Naive thymus-derived CD4-positive, alpha-beta T cell (primary cell): ENCODE measurements around the gene SYCN. TPM values are rescaled to one million over a fixed set of nuclear protein-coding genes. Genes with fewer than 3 reads are reported as not detected.
A peak's percentile ranks its signal among the peaks of the same experiment; 100 is the strongest.

Experiments
- ATAC-seq: fragments of 150-1000 bp; cut with Tn5 transposase; 2 replicates; pipeline ENCODE4 v1.10.0; 2021; ENCODE audit warnings: mild to moderate bottlenecking, moderate library complexity
- CTCF ChIA-PET: fragments of 350-600 bp; sonication (Branson Sonifier 250); formaldehyde crosslinking; loops from one replicate; lab custom pipeline; 2021; ENCODE audit warnings: antibody characterized with exemption; lab: Charles Lee
- POLR2A ChIA-PET: fragments of 350-600 bp; sonication (Branson Sonifier 250); formaldehyde crosslinking; loops from one replicate; lab custom pipeline; 2021; ENCODE audit warnings: antibody characterized with exemption, inconsistent platforms; lab: Charles Lee
- DNase-seq, 9 donors: peaks; one replicate each; pipeline versions ENCODE4 v3.0.0 to v3.0.0-alpha.2; 2020 to 2022; ENCODE audit warnings: mixed read lengths in 1 of 9
- H3K27ac ChIP-seq: one replicate; pipeline ENCODE4 v1.7.0; 2013; ENCODE audit warnings: mild to moderate bottlenecking, low read depth, low read length, moderate library complexity
- H3K27me3 ChIP-seq, 2 donors: one replicate each; pipeline ENCODE4 v1.7.0; 2013; ENCODE audit warnings: low read length in 2 of 2, mild to moderate bottlenecking in 2 of 2, moderate library complexity in 2 of 2; ENCODE audit not compliant: control insufficient read depth in 2 of 2, insufficient read depth in 2 of 2
- H3K36me3 ChIP-seq, 3 experiments: 1 replicate in 2 of 3; 2 replicates in 1 of 3; pipeline ENCODE4 v1.7.0; 2013; ENCODE audit warnings: low read length in 3 of 3, mild to moderate bottlenecking in 3 of 3, moderate library complexity in 1 of 3; ENCODE audit not compliant: insufficient read depth in 3 of 3, control insufficient read depth in 2 of 3
- H3K4me1 ChIP-seq, 2 donors: one replicate each; pipeline ENCODE4 v1.7.0; 2013; ENCODE audit warnings: low read length in 2 of 2, mild to moderate bottlenecking in 2 of 2, moderate library complexity in 1 of 2; ENCODE audit not compliant: control insufficient read depth in 2 of 2, insufficient read depth in 2 of 2
- H3K4me3 ChIP-seq: 2 replicates; pipeline ENCODE4 v1.7.0; 2013; ENCODE audit warnings: mild to moderate bottlenecking, low read length
- H3K9me3 ChIP-seq, 3 experiments: 1 replicate in 2 of 3; 2 replicates in 1 of 3; pipeline ENCODE4 v1.7.0; 2013; ENCODE audit warnings: low read length in 3 of 3; ENCODE audit not compliant: control insufficient read depth in 2 of 3
- H3K27ac Mint-ChIP-seq, 9 donors: one replicate each; pipeline ENCODE4 v1.8.0; 2020 to 2022; ENCODE audit warnings: mixed read lengths in 9 of 9, mild to moderate bottlenecking in 8 of 9, moderate library complexity in 5 of 9, inconsistent platforms in 2 of 9
- H3K27me3 Mint-ChIP-seq, 5 donors: one replicate each; pipeline ENCODE4 v1.8.0; 2021 to 2022; ENCODE audit warnings: mixed read lengths in 5 of 5, mild to moderate bottlenecking in 1 of 5
- H3K36me3 Mint-ChIP-seq, 5 donors: one replicate each; pipeline ENCODE4 v1.8.0; 2020 to 2022; ENCODE audit warnings: mixed read lengths in 5 of 5, mild to moderate bottlenecking in 3 of 5, inconsistent platforms in 1 of 5
- H3K4me1 Mint-ChIP-seq, 7 donors: one replicate each; pipeline ENCODE4 v1.8.0; 2020 to 2022; ENCODE audit warnings: mixed read lengths in 7 of 7, mild to moderate bottlenecking in 3 of 7, inconsistent platforms in 1 of 7
- H3K4me3 Mint-ChIP-seq, 10 donors: one replicate each; pipeline ENCODE4 v1.8.0; 2020 to 2022; ENCODE audit warnings: mild to moderate bottlenecking in 10 of 10, mixed read lengths in 10 of 10, moderate library complexity in 6 of 10, inconsistent platforms in 2 of 10
- H3K9me3 Mint-ChIP-seq, 11 donors: one replicate each; pipeline ENCODE4 v1.8.0; 2020 to 2022; ENCODE audit warnings: mixed read lengths in 11 of 11, mild to moderate bottlenecking in 4 of 11, inconsistent platforms in 1 of 11, moderate library complexity in 1 of 11
- intact Hi-C, 2 donors: fragments of 100-400 bp; cut with micrococcal nuclease; formaldehyde crosslinking; loops; one replicate each; pipeline ENCODE4 v1.15.1; 2023
- polyA plus RNA-seq, 2 donors: library from polyadenylated mRNA; unstranded; fragments of 300-500 nt; fragmentation: Illumina TruSeq; gene quantifications; one replicate each; pipeline ENCODE4 v1.2.3, GENCODE V29; 2021
- total RNA-seq, 6 experiments: library from RNA in 5 of 6; stranded (reverse) in 5 of 6; gene quantifications; 1 replicate in 5 of 6; 2 replicates in 1 of 6; pipeline ENCODE4 v1.2.3 and lab custom pipeline; 2021 to 2026

SYCN gene
- total and polyA plus RNA-seq, 7 experiments from 2014 or later: not detected

- no peak overlapping the region for H3K4me3 Mint-ChIP-seq
Observed at GRCh38 chr19:39154629-39155100, 49.4 kb downstream of the SYCN start.

GRCh38 chr19:39154100-39154628 is 49.9 kb downstream of the SYCN start:
- Histone ChIP-seq H3K36me3 (peaks cover 0 to under 1% (median 0%) of the 10 kb centered on the region in 3 experiments), H3K27me3 (no peaks in the 10 kb centered on the region), H3K27ac (no peak overlapping the region), H3K9me3 (no peaks in the 10 kb centered on the region), H3K4me3 (no peak overlapping the region), H3K4me1 (no peaks in the 10 kb centered on the region)
- CTCF ChIA-PET: no interaction called here
- Mint-ChIP-seq H3K27me3 (no peaks in the 10 kb centered on the region), H3K4me3 (no peak overlapping the region), H3K36me3 (peaks cover 0 to 5% (median 0%) of the 10 kb centered on the region in 5 donors), H3K4me1 (peaks cover 19 to 43% (median 35%) of the 10 kb centered on the region in 7 donors), H3K9me3 (no peaks in the 10 kb centered on the region), H3K27ac (peak overlapping the region in 3 of 9 donors; percentile 38 to 90 (median 56))
- ATAC-seq (no peak), DNase-seq (no peak)
- intact Hi-C loops: no loop called here
- POLR2A ChIA-PET: no interaction called here

More at GRCh38 chr19:39154629-39155100, 49.4 kb downstream of the SYCN start:
- ChIA-PET POLR2A (no interaction called here), CTCF (interaction anchor here (0.5 kb wide), 1 partner anchor 109 kb away, joined by 4 read pairs; no protein-coding TSS in a partner anchor)
- Mint-ChIP-seq H3K4me1 (peaks cover 19 to 43% (median 35%) of the 10 kb centered on the region in 7 donors), H3K27me3 (no peaks in the 10 kb centered on the region), H3K36me3 (peaks cover 0 to 5% (median 0%) of the 10 kb centered on the region in 5 donors), H3K9me3 (no peaks in the 10 kb centered on the region), H3K27ac (no peak overlapping the region)
- DNase-seq (no peak), ATAC-seq (no peak)
- H3K4me1 ChIP-seq: no peaks in the 10 kb centered on the region
- peaks cover 0 to under 1% (median 0%) of the 10 kb centered on the region in 3 experiments for H3K36me3 ChIP-seq
- H3K27me3 ChIP-seq: no peaks in the 10 kb centered on the region
- H3K27ac ChIP-seq: no peak overlapping the region
- no peaks in the 10 kb centered on the region for H3K9me3 ChIP-seq
- intact Hi-C loops: no loop called here
- no peak overlapping the region for H3K4me3 ChIP-seq

Other genes with a start within 250 kb of the SYCN start
- gene FBXO17, start 228.5 kb downstream of the SYCN start, total RNA-seq: not detected
- gene FBXO17, start 228.5 kb downstream of the SYCN start, polyA plus RNA-seq: not detected
- gene FBXO27, start 171.7 kb downstream of the SYCN start, total RNA-seq: under 1 TPM in 3 of 5 experiments, not detected in 2; 0.35 to 0.48 (median 0.39) TPM
- not detected for gene FBXO27, start 171.7 kb downstream of the SYCN start, polyA plus RNA-seq
- not detected for gene ACP7, start 119.9 kb downstream of the SYCN start, total RNA-seq
- not detected for gene ACP7, start 119.9 kb downstream of the SYCN start, polyA plus RNA-seq
- gene PAK4, start 78.5 kb downstream of the SYCN start, total RNA-seq: 10 to 100 TPM in 4 of 5 experiments, 1 to 10 TPM in 1; 9.3 to 17.5 (median 12.7) TPM
- gene PAK4, start 78.5 kb downstream of the SYCN start, polyA plus RNA-seq: 1 to 10 TPM; 1.0 to 1.9 TPM
- not detected for gene NCCRP1, start 7.3 kb downstream of the SYCN start, total RNA-seq
- not detected for gene NCCRP1, start 7.3 kb downstream of the SYCN start, polyA plus RNA-seq
- not detected for gene IFNL3, start 40.7 kb upstream of the SYCN start, total RNA-seq
- gene IFNL3, start 40.7 kb upstream of the SYCN start, polyA plus RNA-seq: not detected
- not detected for gene IFNL4, start 44.6 kb upstream of the SYCN start, total RNA-seq
- gene IFNL4, start 44.6 kb upstream of the SYCN start, polyA plus RNA-seq: not detected
- gene IFNL2, start 64.1 kb upstream of the SYCN start, total RNA-seq: not detected
- gene IFNL2, start 64.1 kb upstream of the SYCN start, polyA plus RNA-seq: not detected
- not detected for gene IFNL1, start 92.1 kb upstream of the SYCN start, total RNA-seq
- not detected for gene IFNL1, start 92.1 kb upstream of the SYCN start, polyA plus RNA-seq
- gene LRFN1, start 116.6 kb upstream of the SYCN start, total RNA-seq: 10 to 100 TPM in 2 of 5 experiments, 1 to 10 TPM in 3; 4.0 to 11.6 (median 6.0) TPM
- gene LRFN1, start 116.6 kb upstream of the SYCN start, polyA plus RNA-seq: 1 to 10 TPM; 3.9 to 7.1 TPM
- 100 to 1,000 TPM; 345 to 516 (median 429) TPM for gene GMFG, start 131.8 kb upstream of the SYCN start, total RNA-seq
- gene GMFG, start 131.8 kb upstream of the SYCN start, polyA plus RNA-seq: 1,000 to 10,000 TPM; 1,379 to 1,413 TPM
- 10 to 100 TPM; 52.0 to 84.6 (median 65.6) TPM for gene SAMD4B, start 138.2 kb upstream of the SYCN start, total RNA-seq
- 10 to 100 TPM in 1 of 2 donors, 1 to 10 TPM in 1; 7.3 to 19.7 TPM for gene SAMD4B, start 138.2 kb upstream of the SYCN start, polyA plus RNA-seq
- gene PAF1, start 186.8 kb upstream of the SYCN start, total RNA-seq: 100 to 1,000 TPM in 1 of 5 experiments, 10 to 100 TPM in 4; 42.8 to 104 (median 55.5) TPM
- gene PAF1, start 186.8 kb upstream of the SYCN start, polyA plus RNA-seq: 10 to 100 TPM; 35.8 to 59.7 TPM
- gene MED29, start 187.1 kb upstream of the SYCN start, total RNA-seq: 10 to 100 TPM; 44.2 to 57.2 (median 49.4) TPM
- 10 to 100 TPM; 57.4 to 61.0 TPM for gene MED29, start 187.1 kb upstream of the SYCN start, polyA plus RNA-seq
- gene ZFP36, start 202.6 kb upstream of the SYCN start, total RNA-seq: 1,000 to 10,000 TPM in 1 of 5 experiments, 100 to 1,000 TPM in 3, 10 to 100 TPM in 1; 72.1 to 1,250 (median 187) TPM
- gene ZFP36, start 202.6 kb upstream of the SYCN start, polyA plus RNA-seq: 10 to 100 TPM; 75.5 to 97.1 TPM
- gene PLEKHG2, start 208.4 kb upstream of the SYCN start, total RNA-seq: 100 to 1,000 TPM in 1 of 5 experiments, 10 to 100 TPM in 4; 16.4 to 205 (median 58.2) TPM
- 10 to 100 TPM in 1 of 2 donors, 1 to 10 TPM in 1; 2.6 to 18.5 TPM for gene PLEKHG2, start 208.4 kb upstream of the SYCN start, polyA plus RNA-seq
- 1,000 to 10,000 TPM; 2,281 to 4,335 (median 4,063) TPM for gene RPS16, start 231.7 kb upstream of the SYCN start, total RNA-seq
- 1,000 to 10,000 TPM; 2,448 to 2,618 TPM for gene RPS16, start 231.7 kb upstream of the SYCN start, polyA plus RNA-seq
- gene SUPT5H, start 241.3 kb upstream of the SYCN start, total RNA-seq: 100 to 1,000 TPM; 180 to 247 (median 203) TPM
- 100 to 1,000 TPM in 1 of 2 donors, 10 to 100 TPM in 1; 78.7 to 127 TPM for gene SUPT5H, start 241.3 kb upstream of the SYCN start, polyA plus RNA-seq